K562 (cell line): ENCODE data around the gene FAM124B.

Experiments used
- ADNP ChIP-seq: fragments of 200-800 bp; sonication (Bioruptor generic); IDR thresholded peaks from 2 replicates; pipeline ENCODE4 v1.6.1; 2016; ENCODE audit warnings: missing genetic modification characterization, missing compliant biosample characterization
- ELF1 ChIP-seq: fragments of 200-800 bp; sonication (Bioruptor generic); IDR thresholded peaks from 2 replicates; pipeline ENCODE4 v1.6.1; 2016; ENCODE audit warnings: missing genetic modification characterization, missing compliant biosample characterization
- ERF ChIP-seq: fragments of 450-650 bp; formaldehyde crosslinking; IDR thresholded peaks from 2 replicates; pipeline ENCODE4 v1.4.0; 2020; ENCODE audit warnings: mild to moderate bottlenecking, mixed read lengths
- EZH2 ChIP-seq: IDR thresholded peaks from 2 replicates; pipeline ENCODE4 v1.6.1; 2012; ENCODE audit warnings: low read depth, mild to moderate bottlenecking, inconsistent platforms, low read length, borderline replicate concordance
- ZNF232 ChIP-seq: sonication (generic); formaldehyde crosslinking; IDR thresholded peaks from 2 replicates; pipeline ENCODE4 v1.8.0; 2022; ENCODE audit warnings: mild to moderate bottlenecking, missing genetic modification reagents
- TF ChIP-seq, protein P1 (sequence below): sonication (generic); formaldehyde crosslinking; IDR thresholded peaks from 2 replicates; pipeline ENCODE4 v1.9.0; 2022; ENCODE audit warnings: mild to moderate bottlenecking, missing genetic modification reagents

DNA sequence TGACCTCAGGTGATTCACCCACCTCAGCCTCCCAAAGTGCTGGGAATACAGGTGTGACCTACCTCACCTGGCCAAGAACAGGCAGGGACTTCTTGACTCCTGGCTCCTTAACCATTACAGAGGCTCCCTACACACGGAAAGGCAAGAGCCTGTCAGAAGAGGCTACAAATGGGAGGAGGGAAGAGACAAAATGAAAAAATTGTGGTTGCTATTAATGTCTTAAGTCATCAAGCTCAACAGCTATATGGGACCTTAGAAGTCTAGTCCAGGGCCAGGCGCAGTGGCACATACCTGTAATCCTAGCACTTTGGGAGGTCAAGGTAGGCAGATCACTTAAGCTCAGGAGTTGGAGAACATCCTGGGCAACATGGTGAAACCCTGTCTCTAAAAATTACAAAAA lies 11.5 kb upstream of the FAM124B start:
- TF ChIP-seq ADNP, result no peak
- TF ChIP-seq EZH2, result no peak
- TF ChIP-seq, protein P1, sequence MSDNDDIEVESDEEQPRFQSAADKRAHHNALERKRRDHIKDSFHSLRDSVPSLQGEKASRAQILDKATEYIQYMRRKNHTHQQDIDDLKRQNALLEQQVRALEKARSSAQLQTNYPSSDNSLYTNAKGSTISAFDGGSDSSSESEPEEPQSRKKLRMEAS (CRISPR knock-in tag), result no peak
- TF ChIP-seq ELF1 (tag), result no peak
- no peak for TF ChIP-seq ERF (CRISPR knock-in tag)
- no peak for TF ChIP-seq ZNF232 (CRISPR knock-in tag)
